Measurements from ENCODE around the gene CUX1.
"Not testable (repeated sequence)": the region's sequence is repeated elsewhere in the genome, so short reads cannot be mapped to it uniquely, and the experiment has no call there.

The CUX1 gene

DNA sequence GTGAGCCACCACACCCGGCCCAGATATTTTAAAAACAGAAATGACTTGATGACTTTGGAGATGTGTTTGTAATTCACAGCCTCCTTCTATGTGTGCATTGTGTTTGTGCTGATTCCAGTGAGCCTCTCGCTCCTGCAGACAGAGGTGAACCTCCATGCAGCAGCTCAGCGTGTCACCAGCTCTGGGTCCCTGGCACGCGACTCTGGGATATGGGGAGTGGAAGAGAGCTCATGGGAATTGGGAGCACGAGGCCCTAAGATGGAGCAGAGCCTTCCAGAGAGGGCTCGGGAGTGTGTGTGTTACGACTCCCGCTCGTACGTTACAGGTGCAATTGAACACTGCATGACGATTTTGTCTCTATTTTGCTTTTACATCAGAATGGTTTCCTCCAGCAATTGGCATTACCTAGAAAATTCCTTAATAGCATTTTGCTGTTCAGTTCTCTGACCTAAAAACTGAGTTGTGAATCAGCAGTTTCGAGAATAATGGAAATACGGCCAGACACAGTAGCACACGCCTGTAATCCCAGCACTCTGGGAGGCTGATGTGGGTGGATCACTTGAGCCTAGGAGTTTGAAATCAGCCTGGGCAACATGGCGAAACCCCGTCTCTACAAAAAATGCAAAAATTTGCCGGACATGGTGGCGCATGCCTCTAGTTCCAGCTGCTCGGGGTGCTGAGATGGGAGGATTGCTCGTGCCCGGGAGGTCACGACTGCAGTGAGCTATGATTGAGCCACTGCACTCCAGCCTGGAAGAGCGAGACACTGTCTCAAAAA is 204.6 kb downstream of the CUX1 start:
- H3K4me1 ChIP-seq (ENCODE audit: control insufficient read depth in 1 of 2, insufficient read depth in 2 of 2, low read length in 2 of 2): peaks cover 0 to 5% of the 10 kb centered on the region in 2 donors
- no peaks in the 10 kb centered on the region for H3K27me3 ChIP-seq (ENCODE audit: low read depth, low read length)

DNA sequence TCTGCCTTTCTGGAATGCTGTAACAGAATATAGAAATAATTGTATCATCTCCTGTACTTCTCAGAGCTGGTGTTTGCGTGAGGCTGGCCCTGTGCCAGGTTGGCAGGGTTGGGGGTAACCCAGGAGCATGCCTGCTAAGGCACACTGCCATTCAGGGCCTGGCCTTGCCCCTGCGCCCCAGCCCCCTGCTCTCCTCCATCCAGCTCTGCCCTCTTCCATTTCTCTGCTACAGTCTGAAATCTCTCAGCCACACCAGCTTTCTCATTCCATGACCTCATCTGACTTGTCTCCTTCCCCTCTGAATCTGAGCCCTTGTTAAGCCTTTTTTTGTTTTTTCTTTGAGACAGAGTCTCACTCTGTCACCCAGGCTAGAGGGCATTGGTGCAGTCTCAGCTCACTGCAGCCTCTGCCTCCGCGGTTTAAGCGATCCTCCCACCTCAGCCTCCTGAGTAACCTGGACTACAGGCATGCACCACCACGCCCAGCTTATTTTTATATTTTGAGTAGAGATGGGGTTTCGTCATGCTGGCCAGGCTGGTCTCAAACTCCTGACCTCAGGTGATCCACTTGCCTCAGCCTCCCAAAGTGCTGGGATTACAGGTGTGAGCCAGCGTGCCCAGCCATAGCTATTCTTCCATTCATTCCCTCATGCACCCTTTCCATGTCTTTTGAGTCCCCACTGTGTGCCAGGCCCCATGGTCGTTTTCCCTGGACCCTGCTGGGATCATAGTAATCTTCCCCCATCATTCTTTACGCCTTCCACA is 206.8 kb downstream of the CUX1 start:
- no peaks in the 10 kb centered on the region for H3K9me3 ChIP-seq (ENCODE audit: control insufficient read depth in 1 of 2, low read length in 2 of 2)
- H3K36me3 ChIP-seq (ENCODE audit: control insufficient read depth in 1 of 2, insufficient read depth in 2 of 2, low read length in 2 of 2): peaks cover 0 to 7% of the 10 kb centered on the region in 2 donors
- H3K4me1 ChIP-seq (ENCODE audit: control insufficient read depth in 1 of 2, insufficient read depth in 2 of 2, low read length in 2 of 2): peaks cover 0 to 5% of the 10 kb centered on the region in 2 donors
- H3K27me3 ChIP-seq (ENCODE audit: low read depth, low read length): no peaks in the 10 kb centered on the region
- H3K4me3 ChIP-seq (ENCODE audit: low read depth in 1 of 2, low read length in 2 of 2): no peak overlapping the region
- no peak overlapping the region for H3K27ac ChIP-seq (ENCODE audit: low read length)

More for the DNA sequence above, 204.6 kb downstream of the CUX1 start:
- Histone ChIP-seq H3K36me3 (ENCODE audit: control insufficient read depth in 1 of 2, insufficient read depth in 2 of 2, low read length in 2 of 2) (no peaks in the 10 kb centered on the region), H3K27ac (ENCODE audit: low read length) (no peak overlapping the region), H3K9me3 (ENCODE audit: control insufficient read depth in 1 of 2, low read length in 2 of 2) (no peaks in the 10 kb centered on the region), H3K4me3 (ENCODE audit: low read depth in 1 of 2, low read length in 2 of 2) (no peak overlapping the region)

DNA sequence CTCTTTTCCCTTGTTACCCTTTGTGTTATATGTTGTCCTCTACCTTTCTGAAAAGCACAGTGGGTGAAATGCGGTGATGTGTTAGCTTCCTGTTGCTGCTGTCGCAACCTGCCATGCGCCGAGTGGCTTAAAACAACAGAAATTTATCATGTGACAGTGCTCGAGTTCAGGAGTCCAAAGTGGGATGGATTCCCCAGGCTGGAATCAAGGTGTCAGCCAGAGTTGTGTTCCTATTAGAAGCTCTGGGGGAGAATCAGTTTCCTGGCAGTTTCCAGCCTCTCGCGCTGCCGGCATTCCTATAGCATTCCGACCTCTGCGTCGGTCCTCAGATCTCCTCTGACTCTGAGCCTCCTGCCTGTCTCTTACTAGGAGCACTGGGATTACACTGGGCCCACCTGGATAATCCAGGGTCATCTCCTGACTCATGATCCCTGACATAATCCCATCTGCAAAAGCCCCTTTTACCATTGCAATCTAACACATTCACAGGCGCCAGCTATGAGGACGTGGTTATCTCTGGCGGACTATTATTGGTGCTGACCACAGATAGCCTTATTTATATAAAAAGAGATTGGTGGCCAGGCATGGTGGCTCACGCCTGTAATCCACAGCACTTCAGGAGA is 207.5 kb downstream of the CUX1 start:
- Histone ChIP-seq H3K27me3 (ENCODE audit: low read depth, low read length) (no peaks in the 10 kb centered on the region), H3K27ac (ENCODE audit: low read length) (no peak overlapping the region), H3K4me1 (ENCODE audit: control insufficient read depth in 1 of 2, insufficient read depth in 2 of 2, low read length in 2 of 2) (peaks cover 0 to 5% of the 10 kb centered on the region in 2 donors), H3K36me3 (ENCODE audit: control insufficient read depth in 1 of 2, insufficient read depth in 2 of 2, low read length in 2 of 2) (peaks cover 0 to 8% of the 10 kb centered on the region in 2 donors), H3K9me3 (ENCODE audit: control insufficient read depth in 1 of 2, low read length in 2 of 2) (no peaks in the 10 kb centered on the region), H3K4me3 (ENCODE audit: low read depth in 1 of 2, low read length in 2 of 2) (no peak overlapping the region)

DNA sequence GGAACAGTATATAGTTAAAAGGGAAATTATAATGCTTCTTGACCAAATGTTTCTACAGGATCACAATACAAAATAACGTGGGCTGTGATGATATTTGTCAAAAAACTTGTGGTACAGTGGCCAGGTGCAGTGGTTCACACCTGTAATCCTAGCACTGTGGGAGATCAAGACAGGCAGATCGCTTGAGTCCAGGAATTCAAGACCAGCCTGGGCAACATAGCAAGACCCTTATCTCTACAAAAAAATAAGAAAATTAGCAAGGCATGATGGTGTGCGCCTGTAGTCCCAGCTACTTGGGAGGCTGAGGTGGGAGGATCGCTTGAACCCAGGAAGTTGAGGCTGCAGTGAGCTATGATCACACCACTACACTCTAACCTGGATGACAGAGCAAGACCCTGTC is 208.4 kb downstream of the CUX1 start:
- H3K4me3 ChIP-seq (ENCODE audit: low read depth in 1 of 2, low read length in 2 of 2); H3K36me3 ChIP-seq (ENCODE audit: control insufficient read depth in 1 of 2, insufficient read depth in 2 of 2, low read length in 2 of 2); H3K4me1 ChIP-seq (ENCODE audit: control insufficient read depth in 1 of 2, insufficient read depth in 2 of 2, low read length in 2 of 2); H3K27ac ChIP-seq (ENCODE audit: low read length); H3K9me3 ChIP-seq (ENCODE audit: control insufficient read depth in 1 of 2, low read length in 2 of 2); H3K27me3 ChIP-seq (ENCODE audit: low read depth, low read length): not testable (repeated sequence)

DNA sequence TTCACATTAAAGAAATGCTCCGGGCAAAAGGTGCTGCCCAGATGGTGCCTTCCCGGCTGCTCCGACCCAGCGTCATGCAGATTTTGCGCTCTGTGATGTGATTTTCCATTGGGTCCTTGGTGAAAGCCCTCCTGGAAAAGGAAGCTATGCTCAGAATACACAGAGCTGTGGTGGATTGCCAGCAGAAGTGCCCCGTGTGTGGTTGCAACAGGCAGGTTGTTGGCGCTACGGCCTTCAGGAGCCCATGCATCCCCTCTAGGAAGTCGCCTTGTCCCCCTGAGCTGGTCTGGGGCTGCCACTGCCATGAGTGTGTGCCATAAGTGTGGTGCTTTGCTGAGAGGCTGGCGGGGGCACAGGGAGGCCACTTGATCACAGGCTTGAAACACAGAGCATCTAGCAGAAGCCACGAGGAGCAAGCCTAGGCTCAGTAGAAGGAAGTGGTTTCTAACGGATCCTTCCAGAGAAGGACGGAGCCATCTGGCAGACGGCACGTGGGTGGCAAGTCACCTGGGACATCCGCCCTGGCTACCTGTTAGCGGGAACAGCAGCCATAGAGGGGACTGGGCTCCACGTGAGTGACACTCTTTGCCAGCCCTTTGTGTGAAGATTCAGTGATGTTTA is 210.9 kb downstream of the CUX1 start:
- no peaks in the 10 kb centered on the region for H3K27me3 ChIP-seq (ENCODE audit: low read depth, low read length)
- peaks cover 0 to 5% of the 10 kb centered on the region in 2 donors for H3K4me1 ChIP-seq (ENCODE audit: control insufficient read depth in 1 of 2, insufficient read depth in 2 of 2, low read length in 2 of 2)
- H3K4me3 ChIP-seq (ENCODE audit: low read depth in 1 of 2, low read length in 2 of 2): no peak overlapping the region
- peaks cover 0 to 8% of the 10 kb centered on the region in 2 donors for H3K36me3 ChIP-seq (ENCODE audit: control insufficient read depth in 1 of 2, insufficient read depth in 2 of 2, low read length in 2 of 2)
- H3K27ac ChIP-seq (ENCODE audit: low read length): no peak overlapping the region
- H3K9me3 ChIP-seq (ENCODE audit: control insufficient read depth in 1 of 2, low read length in 2 of 2): no peaks in the 10 kb centered on the region

DNA sequence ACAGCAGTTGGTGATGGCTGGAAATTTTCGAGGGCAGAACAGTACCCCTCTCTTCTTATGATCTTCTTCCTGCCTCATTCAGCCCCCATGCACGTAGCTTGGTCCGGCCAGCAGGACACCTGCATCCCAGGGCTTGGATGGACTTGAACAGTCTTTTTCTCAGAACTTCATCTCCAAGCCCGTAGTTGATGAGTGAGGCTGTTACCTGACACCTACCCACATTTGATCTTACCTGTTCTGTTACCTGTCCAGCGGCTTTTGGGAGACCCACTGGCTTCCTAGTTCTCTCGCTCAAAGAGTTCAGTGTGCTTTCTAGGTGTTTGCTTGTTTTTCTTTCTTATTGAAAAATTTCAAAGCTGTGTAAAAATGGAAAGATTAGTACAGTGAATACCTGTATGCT is 212.2 kb downstream of the CUX1 start:
- no peaks in the 10 kb centered on the region for H3K27me3 ChIP-seq (ENCODE audit: low read depth, low read length)
- no peaks in the 10 kb centered on the region for H3K9me3 ChIP-seq (ENCODE audit: control insufficient read depth in 1 of 2, low read length in 2 of 2)
- no peak overlapping the region for H3K4me3 ChIP-seq (ENCODE audit: low read depth in 1 of 2, low read length in 2 of 2)
- H3K27ac ChIP-seq (ENCODE audit: low read length): no peak overlapping the region
- H3K36me3 ChIP-seq (ENCODE audit: control insufficient read depth in 1 of 2, insufficient read depth in 2 of 2, low read length in 2 of 2): peaks cover 0 to 8% of the 10 kb centered on the region in 2 donors
- H3K4me1 ChIP-seq (ENCODE audit: control insufficient read depth in 1 of 2, insufficient read depth in 2 of 2, low read length in 2 of 2): no peaks in the 10 kb centered on the region

DNA sequence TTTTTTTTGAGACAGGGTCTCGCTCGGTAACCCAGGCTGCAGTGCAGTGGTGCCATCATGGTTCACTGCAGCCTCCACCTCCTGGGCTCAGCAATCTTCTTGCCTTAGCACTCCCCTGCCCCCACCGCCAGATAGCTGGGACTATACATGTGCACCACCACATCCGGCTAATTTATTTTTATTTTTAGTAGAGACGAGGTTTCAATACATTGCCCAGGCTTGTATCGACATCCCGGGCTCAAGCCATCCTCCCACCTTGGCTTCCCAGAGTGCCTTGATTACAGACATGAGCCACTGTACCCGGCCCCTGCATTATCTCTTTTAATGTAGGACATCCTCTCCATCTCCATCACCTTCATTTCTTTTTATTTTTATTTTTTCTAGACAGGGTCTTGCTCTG is 213.3 kb downstream of the CUX1 start:
- H3K4me3 ChIP-seq (ENCODE audit: low read depth in 1 of 2, low read length in 2 of 2): no peak overlapping the region
- H3K27me3 ChIP-seq (ENCODE audit: low read depth, low read length): no peaks in the 10 kb centered on the region

DNA sequence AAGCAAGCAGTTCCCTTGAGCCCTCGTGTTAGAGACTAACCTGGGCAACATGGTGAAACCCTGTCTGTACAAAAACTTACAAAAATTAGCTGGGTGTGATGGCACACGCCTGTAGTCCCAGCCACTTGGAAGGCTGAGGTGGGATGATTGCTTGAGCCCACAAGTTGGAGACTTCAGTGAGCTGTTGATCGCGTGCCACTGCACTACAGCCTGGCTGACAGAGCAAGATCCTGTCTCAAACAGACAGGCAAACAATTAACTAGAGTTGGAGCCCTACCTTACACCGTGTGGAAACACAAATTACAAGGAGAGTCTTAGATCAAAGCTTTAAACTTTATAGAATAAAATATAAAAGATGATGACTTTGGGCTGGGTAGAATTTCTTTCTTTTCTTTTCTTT is 219.5 kb downstream of the CUX1 start:
- H3K27ac ChIP-seq (ENCODE audit: low read length): no peak overlapping the region
- no peaks in the 10 kb centered on the region for H3K27me3 ChIP-seq (ENCODE audit: low read depth, low read length)
- no peaks in the 10 kb centered on the region for H3K4me1 ChIP-seq (ENCODE audit: control insufficient read depth in 1 of 2, insufficient read depth in 2 of 2, low read length in 2 of 2)
- no peaks in the 10 kb centered on the region for H3K36me3 ChIP-seq (ENCODE audit: control insufficient read depth in 1 of 2, insufficient read depth in 2 of 2, low read length in 2 of 2)
- H3K4me3 ChIP-seq (ENCODE audit: low read depth in 1 of 2, low read length in 2 of 2): no peak overlapping the region
- no peaks in the 10 kb centered on the region for H3K9me3 ChIP-seq (ENCODE audit: control insufficient read depth in 1 of 2, low read length in 2 of 2)

More for the DNA sequence above, 213.3 kb downstream of the CUX1 start:
- H3K4me1 ChIP-seq (ENCODE audit: control insufficient read depth in 1 of 2, insufficient read depth in 2 of 2, low read length in 2 of 2): no peaks in the 10 kb centered on the region
- peaks cover 0 to 8% of the 10 kb centered on the region in 2 donors for H3K36me3 ChIP-seq (ENCODE audit: control insufficient read depth in 1 of 2, insufficient read depth in 2 of 2, low read length in 2 of 2)
- H3K9me3 ChIP-seq (ENCODE audit: control insufficient read depth in 1 of 2, low read length in 2 of 2): no peaks in the 10 kb centered on the region
- no peak overlapping the region for H3K27ac ChIP-seq (ENCODE audit: low read length)

DNA sequence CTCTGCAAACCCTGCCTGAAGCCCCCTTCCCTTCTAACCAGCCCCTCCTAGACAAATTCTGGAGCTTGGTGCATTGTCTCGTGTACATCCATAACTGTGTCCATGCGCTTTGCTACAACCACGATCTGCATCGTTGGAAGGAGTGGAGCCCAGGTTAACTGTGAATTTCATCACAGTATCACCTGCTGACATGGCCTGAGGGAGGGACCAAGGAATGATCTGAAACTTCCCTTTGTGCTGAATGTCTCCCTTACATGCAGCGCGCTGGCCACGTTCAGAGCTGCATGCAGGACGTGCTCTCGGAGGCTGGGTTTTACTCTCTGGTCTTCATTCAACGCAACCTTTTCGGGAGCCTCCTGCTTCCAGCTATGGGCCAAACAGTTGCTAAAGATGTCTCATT is 222.3 kb downstream of the CUX1 start:
- Histone ChIP-seq H3K9me3 (ENCODE audit: control insufficient read depth in 1 of 2, low read length in 2 of 2) (no peaks in the 10 kb centered on the region), H3K4me1 (ENCODE audit: control insufficient read depth in 1 of 2, insufficient read depth in 2 of 2, low read length in 2 of 2) (peaks cover 0 to 4% of the 10 kb centered on the region in 2 donors), H3K4me3 (ENCODE audit: low read depth in 1 of 2, low read length in 2 of 2) (no peak overlapping the region), H3K36me3 (ENCODE audit: control insufficient read depth in 1 of 2, insufficient read depth in 2 of 2, low read length in 2 of 2) (no peaks in the 10 kb centered on the region), H3K27ac (ENCODE audit: low read length) (no peak overlapping the region), H3K27me3 (ENCODE audit: low read depth, low read length) (no peaks in the 10 kb centered on the region)

DNA sequence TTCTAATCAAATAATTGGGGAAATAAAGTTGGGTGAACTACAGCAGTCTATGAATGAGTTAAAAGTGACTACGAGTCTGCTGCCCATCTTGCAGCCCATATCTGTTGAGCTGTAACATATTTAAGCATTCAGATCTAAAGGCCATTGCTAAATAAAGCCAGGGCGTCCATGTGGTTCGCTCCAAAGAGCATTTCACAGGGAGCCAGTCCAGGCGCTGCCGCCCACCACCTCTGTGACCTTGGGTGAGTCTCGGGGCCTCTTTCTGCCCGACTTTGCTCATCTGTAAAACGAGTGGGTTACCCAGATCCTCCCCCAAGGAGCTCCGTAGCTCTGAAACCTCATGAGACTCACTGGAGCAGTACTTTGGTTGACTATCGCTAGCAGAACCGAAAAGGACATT is 223.1 kb downstream of the CUX1 start:
- Histone ChIP-seq H3K4me1 (ENCODE audit: control insufficient read depth in 1 of 2, insufficient read depth in 2 of 2, low read length in 2 of 2) (peaks cover 3 to 9% of the 10 kb centered on the region in 2 donors), H3K4me3 (ENCODE audit: low read depth in 1 of 2, low read length in 2 of 2) (no peak overlapping the region), H3K27ac (ENCODE audit: low read length) (no peak overlapping the region)

More for the DNA sequence above, 223.1 kb downstream of the CUX1 start:
- no peaks in the 10 kb centered on the region for H3K27me3 ChIP-seq (ENCODE audit: low read depth, low read length)
- no peaks in the 10 kb centered on the region for H3K9me3 ChIP-seq (ENCODE audit: control insufficient read depth in 1 of 2, low read length in 2 of 2)
- H3K36me3 ChIP-seq (ENCODE audit: control insufficient read depth in 1 of 2, insufficient read depth in 2 of 2, low read length in 2 of 2): no peaks in the 10 kb centered on the region

Data from muscle layer of duodenum (tissue), 2 donors.